Loucy (cell line): ENCODE data around the gene GAB2.

Experiments
- H2AFZ ChIP-seq: fragments of 200-600 bp; sonication (generic); 2 replicates; pipeline ENCODE4 v1.6.0; 2016; ENCODE audit warnings: antibody characterized with exemption, mild to moderate bottlenecking, low read length, moderate library complexity
- H3F3A ChIP-seq: fragments of 200-600 bp; 2 replicates; pipeline ENCODE4 v1.6.0; 2016; ENCODE audit warnings: antibody characterized with exemption, low read depth, mild to moderate bottlenecking
- H3K27me3 ChIP-seq: fragments of 200-600 bp; sonication (generic); 2 replicates; pipeline ENCODE4 v1.6.1; 2014; ENCODE audit warnings: low read length, mild to moderate bottlenecking; ENCODE audit not compliant: insufficient read depth, poor library complexity, severe bottlenecking
- H3K36me3 ChIP-seq: fragments of 200-600 bp; sonication (generic); 2 replicates; pipeline ENCODE4 v1.6.1; 2016; ENCODE audit warnings: low read length; ENCODE audit not compliant: insufficient read depth
- H3K4me1 ChIP-seq: fragments of 200-600 bp; sonication (generic); 2 replicates; pipeline ENCODE4 v1.5.1; 2014; ENCODE audit warnings: low read length, mild to moderate bottlenecking; ENCODE audit not compliant: insufficient read depth, poor library complexity, severe bottlenecking
- H3K4me2 ChIP-seq: fragments of 200-600 bp; sonication (generic); 2 replicates; pipeline ENCODE4 v1.6.0; 2014; ENCODE audit warnings: antibody characterized with exemption, low read length, low read depth, mild to moderate bottlenecking; ENCODE audit not compliant: poor library complexity, severe bottlenecking
- H3K4me3 ChIP-seq: fragments of 200-600 bp; sonication (generic); 2 replicates; pipeline ENCODE4 v1.5.1; 2014; ENCODE audit warnings: low read length, mild to moderate bottlenecking, mixed read lengths; ENCODE audit not compliant: poor library complexity, severe bottlenecking
- H3K79me2 ChIP-seq: fragments of 200-600 bp; sonication (generic); 2 replicates; pipeline ENCODE4 v1.6.1; 2014; ENCODE audit warnings: low read length; ENCODE audit not compliant: insufficient read depth
- H3K9ac ChIP-seq: fragments of 200-600 bp; sonication (generic); 2 replicates; pipeline ENCODE4 v1.6.0; 2014; ENCODE audit warnings: mild to moderate bottlenecking, low read depth, low read length, moderate library complexity; ENCODE audit not compliant: poor library complexity, severe bottlenecking
- H3K9me2 ChIP-seq: fragments of 200-600 bp; sonication (generic); replicated peaks from 2 replicates; pipeline ENCODE4 v1.6.1; 2016; ENCODE audit warnings: low read depth, low read length, mixed read lengths
- H3K9me3 ChIP-seq: fragments of 200-600 bp; sonication (generic); 2 replicates; pipeline ENCODE4 v1.6.1; 2014; ENCODE audit warnings: mild to moderate bottlenecking, antibody characterized with exemption, low read length, low read depth; ENCODE audit not compliant: insufficient read depth
- H4K20me1 ChIP-seq: fragments of 200-600 bp; sonication (generic); 2 replicates; pipeline ENCODE4 v1.6.0; 2014; ENCODE audit warnings: antibody characterized with exemption, low read length, mild to moderate bottlenecking; ENCODE audit not compliant: insufficient read depth, poor library complexity, severe bottlenecking
- CTCF ChIP-seq: fragments of 200-600 bp; sonication (generic); conservative IDR thresholded peaks from 2 replicates; pipeline ENCODE4 v1.5.1; 2014; ENCODE audit warnings: mild to moderate bottlenecking, antibody characterized with exemption, low read length
- EZH2phosphoT487 ChIP-seq: fragments of 200-600 bp; IDR thresholded peaks from 2 replicates; pipeline ENCODE4 v1.6.1; 2018; ENCODE audit warnings: antibody characterized with exemption, mild to moderate bottlenecking, moderate library complexity, borderline replicate concordance

GAB2 gene

GRCh38 chr11:78351979-78352841 is 65.4 kb downstream of the GAB2 start:
- H2AFZ ChIP-seq = no peak overlapping the region

GRCh38 chr11:78351193-78351592 is 66.4 kb downstream of the GAB2 start:
- Histone ChIP-seq H3K9me2 (no peaks in the 10 kb centered on the region), H3K79me2 (no peaks in the 10 kb centered on the region), H3K4me3 (no peak overlapping the region), H3K27me3 (no peaks in the 10 kb centered on the region), H3K9me3 (no peaks in the 10 kb centered on the region), H3F3A (no peaks in the 10 kb centered on the region), H3K9ac (no peak overlapping the region), H2AFZ (no peak overlapping the region; the same call in 1 of the 2 replicates), H3K4me1 (peaks cover 5% of the 10 kb centered on the region), H3K36me3 (no peaks in the 10 kb centered on the region), H4K20me1 (no peaks in the 10 kb centered on the region), H3K4me2 (no peak overlapping the region)
- TF ChIP-seq EZH2phosphoT487 (no peak), CTCF (no peak)

More at GRCh38 chr11:78351979-78352841, 65.4 kb downstream of the GAB2 start:
- Histone ChIP-seq H3K4me1 (peaks cover 5% of the 10 kb centered on the region), H3F3A (no peaks in the 10 kb centered on the region), H4K20me1 (no peaks in the 10 kb centered on the region), H3K9me3 (no peaks in the 10 kb centered on the region; the same call in 1 of the 2 replicates), H3K4me3 (no peak overlapping the region), H3K27me3 (no peaks in the 10 kb centered on the region), H3K9me2 (no peaks in the 10 kb centered on the region), H3K4me2 (no peak overlapping the region), H3K36me3 (no peaks in the 10 kb centered on the region), H3K9ac (no peak overlapping the region), H3K79me2 (no peaks in the 10 kb centered on the region)
- TF ChIP-seq CTCF = no peak
- TF ChIP-seq EZH2phosphoT487 = no peak

GRCh38 chr11:78350646-78351165 is 66.9 kb downstream of the GAB2 start:
- H3K4me1 ChIP-seq = peaks cover 5% of the 10 kb centered on the region
- H3K36me3 ChIP-seq = no peaks in the 10 kb centered on the region
- H3K4me2 ChIP-seq = peak overlapping the region; percentile 4
- H4K20me1 ChIP-seq = no peaks in the 10 kb centered on the region
- H3K9ac ChIP-seq = no peak overlapping the region
- H2AFZ ChIP-seq = peak overlapping the region; percentile 47; the same call in 1 of the 2 replicates
- no peak overlapping the region for H3K4me3 ChIP-seq
- no peaks in the 10 kb centered on the region for H3K79me2 ChIP-seq
- no peaks in the 10 kb centered on the region for H3K9me3 ChIP-seq
- no peaks in the 10 kb centered on the region for H3K27me3 ChIP-seq
- H3K9me2 ChIP-seq = no peaks in the 10 kb centered on the region
- no peak for TF ChIP-seq EZH2phosphoT487
- TF ChIP-seq CTCF = no peak
- no peaks in the 10 kb centered on the region for H3F3A ChIP-seq
